DOHH2 (cell line): ENCODE results near the gene CCT6A.

Experiments
- H3F3A ChIP-seq: fragments of 200-600 bp; sonication (generic), shearing (Covaris generic); 2 replicates; pipeline ENCODE4 v1.6.0; 2016; ENCODE audit warnings: antibody characterized with exemption, mild to moderate bottlenecking; ENCODE audit not compliant: control insufficient read depth, insufficient read depth
- H3K27ac ChIP-seq: fragments of 200-600 bp; sonication (generic); 2 replicates; pipeline ENCODE4 v1.5.1; 2014; ENCODE audit warnings: low read depth, mild to moderate bottlenecking, low read length, moderate library complexity
- H3K27me3 ChIP-seq: fragments of 200-600 bp; sonication (generic); 2 replicates; pipeline ENCODE4 v1.6.1; 2014; ENCODE audit warnings: mild to moderate bottlenecking, low read length, mixed read lengths; ENCODE audit not compliant: control insufficient read depth
- H3K36me3 ChIP-seq: fragments of 200-600 bp; sonication (generic); 2 replicates; pipeline ENCODE4 v1.6.1; 2014; ENCODE audit warnings: mild to moderate bottlenecking, low read length, moderate library complexity, mixed read lengths; ENCODE audit not compliant: control insufficient read depth
- H3K4me1 ChIP-seq: fragments of 200-600 bp; sonication (generic); 2 replicates; pipeline ENCODE4 v1.6.1; 2014; ENCODE audit warnings: mild to moderate bottlenecking, low read length, mixed read lengths; ENCODE audit not compliant: control insufficient read depth
- H3K4me2 ChIP-seq: fragments of 200-600 bp; sonication (generic); 2 replicates; pipeline ENCODE4 v1.6.0; 2014; ENCODE audit warnings: mild to moderate bottlenecking, low read length, moderate library complexity
- H3K4me3 ChIP-seq: fragments of 200-600 bp; sonication (generic); 2 replicates; pipeline ENCODE4 v1.5.1; 2014; ENCODE audit warnings: mild to moderate bottlenecking, low read length, mixed read lengths
- H3K79me2 ChIP-seq: fragments of 200-600 bp; sonication (generic); 2 replicates; pipeline ENCODE4 v1.6.1; 2014; ENCODE audit warnings: mild to moderate bottlenecking, low read length, mixed read lengths; ENCODE audit not compliant: control insufficient read depth
- H3K9me2 ChIP-seq: fragments of 200-600 bp; sonication (generic); replicated peaks from 2 replicates; pipeline ENCODE4 v1.6.1; 2014; ENCODE audit warnings: mild to moderate bottlenecking, low read length, mixed read lengths; ENCODE audit not compliant: control insufficient read depth
- H3K9me3 ChIP-seq: fragments of 200-600 bp; sonication (generic); 2 replicates; pipeline ENCODE4 v1.6.1; 2014; ENCODE audit warnings: antibody characterized with exemption, low read length, mixed read lengths; ENCODE audit not compliant: control insufficient read depth, insufficient read depth
- H4K20me1 ChIP-seq: fragments of 200-600 bp; sonication (generic); 2 replicates; pipeline ENCODE4 v1.6.0; 2014; ENCODE audit warnings: low read depth, mild to moderate bottlenecking, antibody characterized with exemption, low read length, moderate library complexity; ENCODE audit not compliant: control insufficient read depth, insufficient read depth
- CTCF ChIP-seq: fragments of 200-600 bp; sonication (generic); IDR thresholded peaks from one replicate; pipeline ENCODE4 v1.5.1; 2014; ENCODE audit warnings: antibody characterized with exemption, mild to moderate bottlenecking, low read depth, low read length; ENCODE audit not compliant: poor library complexity, severe bottlenecking
- EZH2phosphoT487 ChIP-seq: fragments of 200-600 bp; sonication (generic); IDR thresholded peaks from 2 replicates; pipeline ENCODE4 v1.6.1; 2017; ENCODE audit warnings: borderline replicate concordance, mild to moderate bottlenecking, antibody characterized with exemption, low read length, moderate library complexity, mixed read lengths

CCT6A gene

GRCh38 chr7:56105508-56105907 is 53.9 kb downstream of the CCT6A start:
- Histone ChIP-seq H3K27me3 (no peaks in the 10 kb centered on the region), H3F3A (peaks cover 28% of the 10 kb centered on the region), H3K9me2 (no peaks in the 10 kb centered on the region), H3K27ac (peak overlapping the region; percentile 49), H4K20me1 (peaks cover 41% of the 10 kb centered on the region), H3K4me3 (peak overlapping the region; percentile 87), H3K79me2 (peaks cover 47% of the 10 kb centered on the region), H3K4me1 (peaks cover 31% of the 10 kb centered on the region), H3K4me2 (peak overlapping the region; percentile 66), H3K36me3 (peaks cover 57% of the 10 kb centered on the region), H3K9me3 (peaks cover 9% of the 10 kb centered on the region; the same call in 1 of the 2 replicates)
- TF ChIP-seq EZH2phosphoT487 = no peak

- H4K20me1 ChIP-seq = peaks cover 34% of the 10 kb centered on the region
- H3F3A ChIP-seq = peaks cover 21% of the 10 kb centered on the region
- no peaks in the 10 kb centered on the region for H3K9me2 ChIP-seq
- peaks cover 35% of the 10 kb centered on the region for H3K4me1 ChIP-seq
- H3K36me3 ChIP-seq = peaks cover 48% of the 10 kb centered on the region
- peak within 1 kb of the TSS; percentile 66 for H3K4me2 ChIP-seq
- no peaks in the 10 kb centered on the region for H3K27me3 ChIP-seq
- peaks cover 47% of the 10 kb centered on the region for H3K79me2 ChIP-seq
- H3K4me3 ChIP-seq = peak within 1 kb of the TSS; percentile 87
- TF ChIP-seq CTCF (no peak), EZH2phosphoT487 (no peak)
- peak within 1 kb of the TSS; percentile 51 for H3K27ac ChIP-seq
- peaks cover 9% of the 10 kb centered on the region; the same call in 1 of the 2 replicates for H3K9me3 ChIP-seq
These were observed 54.8 kb downstream of the CCT6A start, which contains the start of gene CHCHD2 for GRCh38 chr7:56106108-56107073. Gene CHCHD2 (minus strand): TSS chr7:56106476. CDS start chr7:56106413, 63 bp downstream.

- Histone ChIP-seq H3K9me2 (no peaks in the 10 kb centered on the region), H3K27me3 (no peaks in the 10 kb centered on the region), H3K4me2 (no peak overlapping the region)
These were observed 56.3 kb downstream of the CCT6A start for GRCh38 chr7:56107954-56108258.

More at GRCh38 chr7:56107954-56108258, 56.3 kb downstream of the CCT6A start:
- H3K4me1 ChIP-seq = peaks cover 35% of the 10 kb centered on the region
- peaks cover 41% of the 10 kb centered on the region for H3K79me2 ChIP-seq
- peaks cover 27% of the 10 kb centered on the region for H4K20me1 ChIP-seq
- H3K9me3 ChIP-seq = peaks cover 9% of the 10 kb centered on the region; the same call in 1 of the 2 replicates
- H3K4me3 ChIP-seq = peak overlapping the region; percentile 87; the same call in 1 of the 2 replicates
- no peak overlapping the region for H3K27ac ChIP-seq
- H3F3A ChIP-seq = peaks cover 10% of the 10 kb centered on the region
- H3K36me3 ChIP-seq = peaks cover 33% of the 10 kb centered on the region
- TF ChIP-seq EZH2phosphoT487 = no peak
- no peak for TF ChIP-seq CTCF
